Measurements from ENCODE around the gene ADCK2. TPM values are rescaled to one million over a fixed set of nuclear protein-coding genes. Genes with fewer than 3 reads are reported as not detected.

ADCK2 gene
- total and polyA plus RNA-seq, 2 donors (not counting 3 experiments of a cell fraction or from before 2014, with no cell fraction given), result 10.3 to 13.3 TPM

DNA sequence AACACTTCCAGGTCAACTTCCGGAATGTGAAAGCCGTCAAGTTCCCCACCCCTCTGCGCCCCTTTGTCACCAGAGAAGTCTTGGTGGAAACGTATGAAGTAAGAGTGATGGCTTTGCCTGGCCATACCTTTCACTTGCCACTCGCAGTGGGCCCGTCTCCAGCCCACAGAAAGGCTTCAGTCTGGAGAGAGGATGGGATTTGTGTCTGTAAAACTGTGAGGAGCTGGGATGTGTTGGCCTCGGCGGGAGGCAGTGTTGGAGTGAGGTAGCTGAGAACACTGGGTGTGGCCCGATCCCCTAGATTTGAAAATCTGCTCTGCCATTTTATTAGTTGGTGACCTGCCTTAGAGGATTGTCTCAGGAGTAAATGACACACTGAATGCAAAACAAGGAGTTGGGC, 6.4 kb downstream of the ADCK2 start:
- Histone ChIP-seq H3K9me3 (replicated peaks; ENCODE audit: control insufficient read depth, insufficient read depth, low read length) (no peaks in the 10 kb centered on the region), H3K9me1 (replicated peaks; ENCODE audit: control insufficient read depth, extremely low read depth, insufficient read depth, low read length) (no peaks in the 10 kb centered on the region), H3K27ac (ENCODE audit: insufficient read depth, low read depth, low read length) (no peak overlapping the region), H3K36me3 (ENCODE audit: control insufficient read depth in 2 of 2, extremely low read depth in 1 of 2, insufficient read depth in 2 of 2, low read length in 2 of 2) (peaks cover 0 to 7% of the 10 kb centered on the region in 2 experiments), H3K4me1 (ENCODE audit: control insufficient read depth, extremely low read depth, insufficient read depth, low read length) (peaks cover 4% of the 10 kb centered on the region), H3K9ac (replicated peaks; ENCODE audit: extremely low read depth, insufficient read depth, low read length) (no peak overlapping the region), H3K4me2 (ENCODE audit: insufficient read depth, low read length) (no peak overlapping the region), H4K20me1 (replicated peaks; ENCODE audit: control insufficient read depth, extremely low read depth, insufficient read depth, low read length) (no peaks in the 10 kb centered on the region), H3K27me3 (ENCODE audit: control insufficient read depth in 2 of 2, insufficient read depth in 2 of 2, low read length in 2 of 2) (no peaks in the 10 kb centered on the region), H3K4me3 (replicated peaks in 1 of 3; ENCODE audit: insufficient read depth in 1 of 3, low read depth in 1 of 3, low read length in 3 of 3) (no peak overlapping the region), H2AFZ (ENCODE audit: low read depth, low read length) (no peak overlapping the region), H3K79me2 (ENCODE audit: control insufficient read depth, insufficient read depth, low read length) (no peaks in the 10 kb centered on the region)
- dilution Hi-C loops (cut with MboI; ENCODE audit: extremely low pct_ligation_motif_present, low sequenced_read_pairs), result no loop called here
- BruUV-seq (replicated peaks), result no TSS peak
- ChIA-PET POLR2A (no interaction called here), CTCF (interaction anchor here (1.0 to 1.1 kb wide), 2 partner anchors 132 to 971 kb away, joined by 3 read pairs; no protein-coding TSS in a partner anchor)
- TF ChIP-seq MYC (IDR thresholded peaks at IDR 0.05; ENCODE audit: low read depth, low read length) (no peak), MAX (IDR thresholded peaks at IDR 0.05; ENCODE audit: insufficient read depth, insufficient read length) (no peak), GATA2 (IDR thresholded peaks at IDR 0.05; ENCODE audit: insufficient read depth, insufficient read length, low read depth, low read length) (no peak), CTCF (IDR thresholded peaks at IDR 0.05; ENCODE audit: extremely low read depth in 1 of 2, insufficient read depth in 1 of 2, low read depth in 1 of 2, low read length in 2 of 2) (no peak), POLR2A (IDR thresholded peaks at IDR 0.05; ENCODE audit: low read depth, low read length) (no peak), EZH2 (IDR thresholded peaks at IDR 0.05; ENCODE audit: borderline replicate concordance, low read depth, low read length, severe bottlenecking) (no peak), JUN (IDR thresholded peaks at IDR 0.05; ENCODE audit: borderline replicate concordance, insufficient read depth, insufficient read length, low read depth) (no peak), POLR2AphosphoS5 (IDR thresholded peaks at IDR 0.05; ENCODE audit: insufficient read depth, low read depth, low read length) (no peak), FOS (IDR thresholded peaks at IDR 0.05; ENCODE audit: borderline replicate concordance, insufficient read depth, low read length) (no peak)
- DNase-seq (ENCODE audit: low read depth, low spot score) (no peak), FAIRE-seq (no peak)
- intact Hi-C loops (cut with micrococcal nuclease), result loop anchor here (5.0 to 10.0 kb wide), 2 partner anchors 243 to 976 kb away; partner anchors contain the start of gene BRAF
